ENCODE results near the gene CSF2.

The CSF2 gene

GRCh38 chr5:132076983-132077382 is 3.4 kb downstream of the CSF2 start:
- ATAC-seq (replicated peaks), result no peak
- H3K27me3 Mint-ChIP-seq, result no peaks in the 10 kb centered on the region
- DNase-seq, result no peak
- no peaks in the 10 kb centered on the region for H3K9me3 Mint-ChIP-seq
- H3K4me1 Mint-ChIP-seq (ENCODE audit: low read depth in 2 of 2), result peaks cover 8 to 47% of the 10 kb centered on the region in 2 donors
- H3K4me3 Mint-ChIP-seq, result peak overlapping the region in 1 of 2 donors; percentile 26
- H3K36me3 Mint-ChIP-seq (ENCODE audit: insufficient read depth), result no peaks in the 10 kb centered on the region
- peak overlapping the region in 1 of 2 donors; percentile 70 for H3K27ac Mint-ChIP-seq

- ATAC-seq (replicated peaks) (no peak), DNase-seq (no peak)
- Mint-ChIP-seq H3K27ac (no peak overlapping the region), H3K4me1 (ENCODE audit: low read depth in 2 of 2) (peaks cover 10 to 39% of the 10 kb centered on the region in 2 donors), H3K36me3 (ENCODE audit: insufficient read depth) (no peaks in the 10 kb centered on the region), H3K9me3 (no peaks in the 10 kb centered on the region), H3K4me3 (no peak overlapping the region), H3K27me3 (no peaks in the 10 kb centered on the region)
These were observed 5.5 kb downstream of the CSF2 start for GRCh38 chr5:132079081-132079480.

GRCh38 chr5:132079619-132080018 is 6.0 kb downstream of the CSF2 start:
- Mint-ChIP-seq H3K27me3 (no peaks in the 10 kb centered on the region), H3K36me3 (ENCODE audit: insufficient read depth) (no peaks in the 10 kb centered on the region), H3K4me1 (ENCODE audit: low read depth in 2 of 2) (peaks cover 10 to 39% of the 10 kb centered on the region in 2 donors), H3K4me3 (no peak overlapping the region), H3K27ac (no peak overlapping the region), H3K9me3 (no peaks in the 10 kb centered on the region)
- DNase-seq (no peak), ATAC-seq (replicated peaks) (no peak)

GRCh38 chr5:132080595-132080994 is 7.0 kb downstream of the CSF2 start:
- peaks cover 18 to 38% of the 10 kb centered on the region in 2 donors for H3K4me1 Mint-ChIP-seq (ENCODE audit: low read depth in 2 of 2)
- no peaks in the 10 kb centered on the region for H3K9me3 Mint-ChIP-seq
- H3K27ac Mint-ChIP-seq, result no peak overlapping the region
- H3K27me3 Mint-ChIP-seq, result no peaks in the 10 kb centered on the region
- H3K36me3 Mint-ChIP-seq (ENCODE audit: insufficient read depth), result no peaks in the 10 kb centered on the region
- no peak overlapping the region for H3K4me3 Mint-ChIP-seq
- no peak for DNase-seq
- no peak for ATAC-seq (replicated peaks)

- Mint-ChIP-seq H3K4me3 (no peak overlapping the region), H3K27me3 (no peaks in the 10 kb centered on the region), H3K27ac (no peak overlapping the region), H3K4me1 (ENCODE audit: low read depth in 2 of 2) (peaks cover 20 to 34% of the 10 kb centered on the region in 2 donors), H3K36me3 (ENCODE audit: insufficient read depth) (no peaks in the 10 kb centered on the region), H3K9me3 (no peaks in the 10 kb centered on the region)
- DNase-seq, result no peak
- no peak for ATAC-seq (replicated peaks)
These were observed 7.9 kb downstream of the CSF2 start for GRCh38 chr5:132081458-132081857.

- peaks cover 16 to 28% of the 10 kb centered on the region in 2 donors for H3K4me1 Mint-ChIP-seq (ENCODE audit: low read depth in 2 of 2)
- no peaks in the 10 kb centered on the region for H3K36me3 Mint-ChIP-seq (ENCODE audit: insufficient read depth)
- H3K4me3 Mint-ChIP-seq, result no peak overlapping the region
- H3K27me3 Mint-ChIP-seq, result no peaks in the 10 kb centered on the region
- ATAC-seq (replicated peaks) (no peak), DNase-seq (no peak)
- peak overlapping the region; percentile 1 to 26 for H3K27ac Mint-ChIP-seq
- H3K9me3 Mint-ChIP-seq, result no peaks in the 10 kb centered on the region
These were observed 8.9 kb downstream of the CSF2 start for GRCh38 chr5:132082329-132083023.

- Mint-ChIP-seq H3K4me3 (no peak overlapping the region), H3K27me3 (no peaks in the 10 kb centered on the region), H3K4me1 (ENCODE audit: low read depth in 2 of 2) (peaks cover 20 to 25% of the 10 kb centered on the region in 2 donors), H3K36me3 (ENCODE audit: insufficient read depth) (no peaks in the 10 kb centered on the region), H3K9me3 (no peaks in the 10 kb centered on the region), H3K27ac (peak overlapping the region; percentile 1 to 26)
- DNase-seq, result no peak
- ATAC-seq (replicated peaks), result peak; percentile 29
These were observed 9.6 kb downstream of the CSF2 start for GRCh38 chr5:132083071-132083678.

GRCh38 chr5:132085686-132086085 is 12.1 kb downstream of the CSF2 start:
- Mint-ChIP-seq H3K27ac (peak overlapping the region in 1 of 2 donors; percentile 77), H3K9me3 (no peaks in the 10 kb centered on the region), H3K4me1 (ENCODE audit: low read depth in 2 of 2) (peaks cover 24 to 29% of the 10 kb centered on the region in 2 donors), H3K36me3 (ENCODE audit: insufficient read depth) (no peaks in the 10 kb centered on the region), H3K4me3 (no peak overlapping the region), H3K27me3 (no peaks in the 10 kb centered on the region)
- no peak for DNase-seq
- no peak for ATAC-seq (replicated peaks)

- peaks cover 24 to 27% of the 10 kb centered on the region in 2 donors for H3K4me1 Mint-ChIP-seq (ENCODE audit: low read depth in 2 of 2)
- H3K9me3 Mint-ChIP-seq, result no peaks in the 10 kb centered on the region
- peak overlapping the region in 1 of 2 donors; percentile 32 for H3K27ac Mint-ChIP-seq
- no peaks in the 10 kb centered on the region for H3K27me3 Mint-ChIP-seq
- no peak for ATAC-seq (replicated peaks)
- no peak overlapping the region for H3K4me3 Mint-ChIP-seq
- no peaks in the 10 kb centered on the region for H3K36me3 Mint-ChIP-seq (ENCODE audit: insufficient read depth)
- no peak for DNase-seq
These were observed 12.7 kb downstream of the CSF2 start for GRCh38 chr5:132086277-132086794.

GRCh38 chr5:132087176-132087575 is 13.6 kb downstream of the CSF2 start:
- H3K4me1 Mint-ChIP-seq (ENCODE audit: low read depth in 2 of 2), result peaks cover 25 to 29% of the 10 kb centered on the region in 2 donors

GRCh38 chr5:132087661-132088060 is 14.1 kb downstream of the CSF2 start:
- H3K27ac Mint-ChIP-seq, result no peak overlapping the region
- no peak for ATAC-seq (replicated peaks)
- H3K27me3 Mint-ChIP-seq, result no peaks in the 10 kb centered on the region
- no peaks in the 10 kb centered on the region for H3K9me3 Mint-ChIP-seq
- no peak for DNase-seq
- H3K36me3 Mint-ChIP-seq (ENCODE audit: insufficient read depth), result no peaks in the 10 kb centered on the region
- no peak overlapping the region for H3K4me3 Mint-ChIP-seq
- peaks cover 23 to 29% of the 10 kb centered on the region in 2 donors for H3K4me1 Mint-ChIP-seq (ENCODE audit: low read depth in 2 of 2)

More at GRCh38 chr5:132087176-132087575, 13.6 kb downstream of the CSF2 start:
- no peaks in the 10 kb centered on the region for H3K36me3 Mint-ChIP-seq (ENCODE audit: insufficient read depth)
- no peaks in the 10 kb centered on the region for H3K9me3 Mint-ChIP-seq
- H3K27me3 Mint-ChIP-seq, result no peaks in the 10 kb centered on the region
- no peak for DNase-seq
- no peak for ATAC-seq (replicated peaks)
- peak overlapping the region in 1 of 2 donors; percentile 3 for H3K27ac Mint-ChIP-seq
- no peak overlapping the region for H3K4me3 Mint-ChIP-seq

GRCh38 chr5:132089363-132089762 is 15.8 kb downstream of the CSF2 start:
- no peak for DNase-seq
- peak overlapping the region in 1 of 2 donors; percentile 69 for H3K27ac Mint-ChIP-seq
- peaks cover 24 to 31% of the 10 kb centered on the region in 2 donors for H3K4me1 Mint-ChIP-seq (ENCODE audit: low read depth in 2 of 2)
- no peaks in the 10 kb centered on the region for H3K9me3 Mint-ChIP-seq
- H3K4me3 Mint-ChIP-seq, result no peak overlapping the region
- ATAC-seq (replicated peaks), result no peak
- H3K36me3 Mint-ChIP-seq (ENCODE audit: insufficient read depth), result no peaks in the 10 kb centered on the region
- H3K27me3 Mint-ChIP-seq, result no peaks in the 10 kb centered on the region

- H3K4me3 Mint-ChIP-seq, result no peak overlapping the region
- no peak overlapping the region for H3K27ac Mint-ChIP-seq
- ATAC-seq (replicated peaks), result no peak
- no peaks in the 10 kb centered on the region for H3K27me3 Mint-ChIP-seq
- no peak for DNase-seq
- peaks cover 28 to 31% of the 10 kb centered on the region in 2 donors for H3K4me1 Mint-ChIP-seq (ENCODE audit: low read depth in 2 of 2)
- H3K9me3 Mint-ChIP-seq, result no peaks in the 10 kb centered on the region
- no peaks in the 10 kb centered on the region for H3K36me3 Mint-ChIP-seq (ENCODE audit: insufficient read depth)
These were observed 16.5 kb downstream of the CSF2 start for GRCh38 chr5:132090107-132090506.

GRCh38 chr5:132093271-132093670 is 19.7 kb downstream of the CSF2 start:
- Mint-ChIP-seq H3K27me3 (no peaks in the 10 kb centered on the region), H3K27ac (peak overlapping the region in 1 of 2 donors; percentile 59), H3K9me3 (no peaks in the 10 kb centered on the region), H3K36me3 (ENCODE audit: insufficient read depth) (peaks cover 2% of the 10 kb centered on the region), H3K4me3 (no peak overlapping the region), H3K4me1 (ENCODE audit: low read depth in 2 of 2) (peaks cover 33% of the 10 kb centered on the region in 2 donors)
- ATAC-seq (replicated peaks) (no peak), DNase-seq (no peak)

Data from effector memory CD8-positive, alpha-beta T cell (primary cell).